ENCODE results near the gene DNAJC22. TPM values are rescaled to one million over a fixed set of nuclear protein-coding genes. Genes with fewer than 3 reads are reported as not detected.

The DNAJC22 gene
- total and polyA plus RNA-seq, 7 donors = under 0.01 to 12.8 (median 2.5) TPM; not detected in 1

- no peaks in the 10 kb centered on the region for H3K9me3 ChIP-seq
- peaks cover 37 to 95% (median 63%) of the 10 kb centered on the region in 3 donors for H3K27me3 ChIP-seq
- H3K27ac ChIP-seq = no peak overlapping the region
- 56 to 75% methylated on average over 12 of the region's 12 CpGs for WGBS, 2 donors
- peak; percentile 56 for DNase-seq
- no peak for TF ChIP-seq CTCF (IDR thresholded peaks at IDR 0.05)
- no peak for TF ChIP-seq POLR2AphosphoS5 (IDR thresholded peaks at IDR 0.05)
- TF ChIP-seq POLR2A (IDR thresholded peaks at IDR 0.05) = no peak
- no peak for TF ChIP-seq EP300 (IDR thresholded peaks at IDR 0.05)
- no peaks in the 10 kb centered on the region for H3K36me3 ChIP-seq
- peaks cover 0 to 33% (median 23%) of the 10 kb centered on the region in 4 donors for H3K4me1 ChIP-seq
- no peak overlapping the region for H3K4me3 ChIP-seq
- intact Hi-C loops (cut with DNase I) = loop anchor here (5.0 kb wide), 1 partner anchor 47 kb away; no protein-coding TSS in a partner anchor
These were observed 12.0 kb upstream of the DNAJC22 start for GRCh38 chr12:49334681-49335080.

DNA sequence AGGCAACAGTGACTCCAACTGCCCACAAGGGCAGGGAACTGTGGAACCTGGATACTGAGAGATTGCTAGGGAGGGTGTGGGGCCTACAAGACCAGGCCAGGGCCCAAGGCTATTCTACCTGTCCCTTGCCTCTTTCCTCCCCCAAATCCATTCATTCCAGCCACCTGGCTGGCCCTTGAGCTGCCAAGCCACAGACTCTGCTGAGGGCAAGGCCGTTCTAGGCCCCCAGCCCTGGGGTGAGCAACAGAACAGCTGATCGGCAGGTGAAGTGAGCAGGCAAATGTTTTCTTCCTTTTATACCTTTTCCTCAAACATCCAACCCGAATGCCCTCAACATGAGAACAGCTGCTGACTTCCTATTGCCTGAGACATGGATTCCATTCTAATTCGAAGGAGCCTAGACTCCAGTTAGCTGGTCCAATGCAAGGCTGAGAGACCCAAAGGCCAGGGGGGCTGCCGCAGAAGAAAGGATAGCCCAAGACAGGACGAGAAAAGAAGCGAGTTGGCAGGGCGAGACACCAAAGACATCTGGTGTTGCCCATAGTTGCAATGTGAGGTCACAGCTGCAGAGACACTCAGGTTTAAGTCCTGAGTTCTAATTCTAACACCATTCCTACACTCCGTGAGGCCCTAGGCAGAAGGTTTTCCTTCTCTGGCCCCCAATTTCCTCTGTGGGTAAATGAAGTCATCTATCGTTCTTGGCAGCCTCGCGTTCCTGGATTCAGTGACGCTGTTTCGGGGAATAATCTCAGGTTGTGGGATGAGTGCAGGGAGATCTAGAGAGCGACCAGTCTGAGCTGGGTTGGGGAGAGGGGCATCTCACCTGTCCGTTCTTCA lies 11.4 kb upstream of the DNAJC22 start:
- TF ChIP-seq EP300 (IDR thresholded peaks at IDR 0.05) (no peak), POLR2A (IDR thresholded peaks at IDR 0.05) (no peak), CTCF (IDR thresholded peaks at IDR 0.05) (no peak), POLR2AphosphoS5 (IDR thresholded peaks at IDR 0.05) (no peak)
- Histone ChIP-seq H3K27me3 (peaks cover 37 to 97% (median 63%) of the 10 kb centered on the region in 3 donors), H3K4me1 (peaks cover 0 to 33% (median 23%) of the 10 kb centered on the region in 4 donors), H3K36me3 (no peaks in the 10 kb centered on the region), H3K27ac (no peak overlapping the region), H3K4me3 (no peak overlapping the region), H3K9me3 (no peaks in the 10 kb centered on the region)
- intact Hi-C loops (cut with DNase I) = loop anchor here (5.0 kb wide), 1 partner anchor 48 kb away; no protein-coding TSS in a partner anchor
- peak; percentile 42 for DNase-seq
- 56 to 70% methylated on average over 16 of the region's 16 CpGs for WGBS, 2 donors

- TF ChIP-seq POLR2A (IDR thresholded peaks at IDR 0.05) (no peak), CTCF (IDR thresholded peaks at IDR 0.05) (no peak), EP300 (IDR thresholded peaks at IDR 0.05) (no peak), POLR2AphosphoS5 (IDR thresholded peaks at IDR 0.05) (no peak)
- Histone ChIP-seq H3K4me3 (no peak overlapping the region), H3K36me3 (no peaks in the 10 kb centered on the region), H3K27me3 (peaks cover 37 to 96% (median 63%) of the 10 kb centered on the region in 3 donors), H3K27ac (no peak overlapping the region), H3K9me3 (no peaks in the 10 kb centered on the region), H3K4me1 (peaks cover 0 to 33% (median 21%) of the 10 kb centered on the region in 4 donors)
- DNase-seq = peak; percentile 58
- intact Hi-C loops (cut with DNase I) = loop anchor here (5.0 kb wide), 1 partner anchor 49 kb away; no protein-coding TSS in a partner anchor
- 13 to 20% methylated on average over 72 of the region's 72 CpGs for WGBS, 2 donors
These were observed 10.6 kb upstream of the DNAJC22 start for GRCh38 chr12:49335955-49336644.

GRCh38 chr12:49336645-49337584 lies 9.8 kb upstream of the DNAJC22 start, which contains the start of gene C1QL4:
Gene C1QL4 (minus strand): TSS chr12:49337188. CDS start chr12:49336477, 711 bp downstream.
- peak; percentile 85 for DNase-seq
- WGBS, 2 donors = 2 to 3% methylated on average over 65 of the region's 65 CpGs
- TF ChIP-seq EP300 (IDR thresholded peaks at IDR 0.05) = no peak
- peak; percentile 41 to 99 (median 72) for TF ChIP-seq CTCF (IDR thresholded peaks at IDR 0.05)
- Histone ChIP-seq H3K27me3 (peaks cover 37 to 96% (median 63%) of the 10 kb centered on the region in 3 donors), H3K36me3 (no peaks in the 10 kb centered on the region), H3K9me3 (no peaks in the 10 kb centered on the region), H3K27ac (no peak within 1 kb of the TSS), H3K4me1 (peaks cover 0 to 28% (median 16%) of the 10 kb centered on the region in 4 donors), H3K4me3 (peak within 1 kb of the TSS in 3 of 4 donors; percentile 23 to 39 (median 37))
- intact Hi-C loops (cut with DNase I) = loop anchor here (5.0 kb wide), 1 partner anchor 50 kb away; no protein-coding TSS in a partner anchor
